Measurements from ENCODE around the gene EFHD1. TPM values are rescaled to one million over a fixed set of nuclear protein-coding genes. Genes with fewer than 3 reads are reported as not detected.

EFHD1 gene
- total RNA-seq, 1 donor from 2014 or later, result 15.7 TPM

DNA sequence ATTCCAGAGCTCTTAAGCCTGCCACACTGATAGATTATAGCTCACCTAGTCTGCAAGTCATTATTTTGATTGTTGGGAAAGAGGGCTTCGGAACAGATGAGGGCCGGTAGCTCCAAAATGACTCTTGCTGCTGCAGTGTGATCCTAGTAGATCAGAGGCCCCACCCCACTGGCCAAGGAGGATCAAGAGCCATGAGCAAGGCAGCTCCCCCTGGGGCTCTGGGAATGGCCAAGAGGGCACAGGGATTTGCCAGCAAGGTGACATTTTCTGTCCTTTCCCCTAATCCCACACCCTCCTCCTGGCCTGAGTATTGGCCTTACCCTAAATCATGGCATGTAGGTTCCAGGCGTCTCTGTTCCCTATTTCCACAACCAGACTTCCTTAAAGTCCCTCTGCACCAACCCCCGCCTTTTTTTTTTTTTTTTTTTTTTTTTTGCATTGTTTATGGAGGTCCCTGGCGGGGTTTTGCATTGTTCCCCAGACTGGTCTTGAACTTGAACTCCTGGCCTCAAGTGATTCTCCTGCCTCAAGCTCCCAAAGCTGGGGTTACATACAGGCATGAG is 46.4 kb upstream of the EFHD1 start:
- H3K27me3 ChIP-seq (ENCODE audit: insufficient read depth, low read length), result no peaks in the 10 kb centered on the region
- H3K4me2 ChIP-seq (ENCODE audit: low read length), result no peak overlapping the region
- H3K4me3 ChIP-seq (ENCODE audit: insufficient read depth, low read depth, low read length), result no peak overlapping the region
- H2AFZ ChIP-seq (ENCODE audit: low read depth, low read length), result no peak overlapping the region
- Mint-ChIP-seq H3K4me1 (ENCODE audit: low read depth, unreplicated experiment) (no peaks in the 10 kb centered on the region), H3K9me3 (ENCODE audit: unreplicated experiment) (no peaks in the 10 kb centered on the region), H3K27ac (ENCODE audit: unreplicated experiment) (no peak overlapping the region), H3K36me3 (ENCODE audit: low read depth, unreplicated experiment) (peaks cover 13% of the 10 kb centered on the region), H3K27me3 (ENCODE audit: low read depth, unreplicated experiment) (no peaks in the 10 kb centered on the region), H3K4me3 (ENCODE audit: unreplicated experiment) (no peak overlapping the region)
- H4K20me1 ChIP-seq (ENCODE audit: insufficient read depth, low read length), result no peaks in the 10 kb centered on the region
- H3K9ac ChIP-seq (ENCODE audit: low read length), result no peak overlapping the region
- no peak for TF ChIP-seq EZH2 (IDR thresholded peaks at IDR 0.05; ENCODE audit: insufficient read depth, low read length)
- peaks cover 3% of the 10 kb centered on the region for H3K4me1 ChIP-seq (ENCODE audit: insufficient read depth, low read length)
- H3K27ac ChIP-seq (ENCODE audit: low read depth, low read length), result no peak overlapping the region
- no peaks in the 10 kb centered on the region for H3K79me2 ChIP-seq (ENCODE audit: insufficient read depth, low read length)
- no peak for FAIRE-seq
- no peaks in the 10 kb centered on the region for H3K9me3 ChIP-seq (ENCODE audit: insufficient read depth, low read depth, low read length)
- no peak for DNase-seq (ENCODE audit: low read depth)
- H3K36me3 ChIP-seq (ENCODE audit: insufficient read depth, low read length), result peaks cover 2% of the 10 kb centered on the region

DNA sequence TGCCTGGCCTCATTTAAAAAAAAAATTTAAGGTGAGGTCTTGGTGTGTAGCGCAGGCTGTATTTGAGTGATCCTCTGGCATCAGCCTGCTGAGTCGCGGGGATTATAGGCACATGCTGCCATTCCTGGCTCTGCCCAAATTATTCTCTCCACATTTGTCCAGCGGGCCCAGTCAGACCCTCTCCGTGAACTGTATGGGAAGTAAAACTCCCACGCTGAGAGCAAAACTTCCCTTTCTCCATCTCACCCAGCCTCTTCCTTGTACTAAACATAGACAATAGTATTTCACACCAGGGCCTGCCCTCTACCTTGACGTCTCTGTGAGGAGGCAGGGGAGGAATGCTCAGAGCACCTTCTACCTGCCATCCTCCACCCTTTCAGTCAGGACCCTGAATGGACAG is 45.9 kb upstream of the EFHD1 start:
- Histone ChIP-seq H3K36me3 (ENCODE audit: insufficient read depth, low read length) (no peaks in the 10 kb centered on the region), H3K4me3 (ENCODE audit: insufficient read depth, low read depth, low read length) (no peak overlapping the region), H3K4me1 (ENCODE audit: insufficient read depth, low read length) (peaks cover 4% of the 10 kb centered on the region), H3K27me3 (ENCODE audit: insufficient read depth, low read length) (no peaks in the 10 kb centered on the region), H3K27ac (ENCODE audit: low read depth, low read length) (no peak overlapping the region), H3K9me3 (ENCODE audit: insufficient read depth, low read depth, low read length) (no peaks in the 10 kb centered on the region), H3K4me2 (ENCODE audit: low read length) (no peak overlapping the region), H4K20me1 (ENCODE audit: insufficient read depth, low read length) (no peaks in the 10 kb centered on the region), H2AFZ (ENCODE audit: low read depth, low read length) (no peak overlapping the region), H3K9ac (ENCODE audit: low read length) (no peak overlapping the region), H3K79me2 (ENCODE audit: insufficient read depth, low read length) (no peaks in the 10 kb centered on the region)
- H3K36me3 Mint-ChIP-seq (ENCODE audit: low read depth, unreplicated experiment), result peaks cover 10% of the 10 kb centered on the region
- no peak overlapping the region for H3K27ac Mint-ChIP-seq (ENCODE audit: unreplicated experiment)
- no peak for DNase-seq (ENCODE audit: low read depth)
- no peaks in the 10 kb centered on the region for H3K4me1 Mint-ChIP-seq (ENCODE audit: low read depth, unreplicated experiment)
- H3K4me3 Mint-ChIP-seq (ENCODE audit: unreplicated experiment), result no peak overlapping the region
- TF ChIP-seq, protein P1, sequence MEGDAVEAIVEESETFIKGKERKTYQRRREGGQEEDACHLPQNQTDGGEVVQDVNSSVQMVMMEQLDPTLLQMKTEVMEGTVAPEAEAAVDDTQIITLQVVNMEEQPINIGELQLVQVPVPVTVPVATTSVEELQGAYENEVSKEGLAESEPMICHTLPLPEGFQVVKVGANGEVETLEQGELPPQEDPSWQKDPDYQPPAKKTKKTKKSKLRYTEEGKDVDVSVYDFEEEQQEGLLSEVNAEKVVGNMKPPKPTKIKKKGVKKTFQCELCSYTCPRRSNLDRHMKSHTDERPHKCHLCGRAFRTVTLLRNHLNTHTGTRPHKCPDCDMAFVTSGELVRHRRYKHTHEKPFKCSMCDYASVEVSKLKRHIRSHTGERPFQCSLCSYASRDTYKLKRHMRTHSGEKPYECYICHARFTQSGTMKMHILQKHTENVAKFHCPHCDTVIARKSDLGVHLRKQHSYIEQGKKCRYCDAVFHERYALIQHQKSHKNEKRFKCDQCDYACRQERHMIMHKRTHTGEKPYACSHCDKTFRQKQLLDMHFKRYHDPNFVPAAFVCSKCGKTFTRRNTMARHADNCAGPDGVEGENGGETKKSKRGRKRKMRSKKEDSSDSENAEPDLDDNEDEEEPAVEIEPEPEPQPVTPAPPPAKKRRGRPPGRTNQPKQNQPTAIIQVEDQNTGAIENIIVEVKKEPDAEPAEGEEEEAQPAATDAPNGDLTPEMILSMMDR (IDR thresholded peaks at IDR 0.05; ENCODE audit: insufficient read depth, low read depth, low read length), result no peak
- no peak for TF ChIP-seq EZH2 (IDR thresholded peaks at IDR 0.05; ENCODE audit: insufficient read depth, low read length)
- FAIRE-seq, result no peak
- no peaks in the 10 kb centered on the region for H3K9me3 Mint-ChIP-seq (ENCODE audit: unreplicated experiment)
- no peaks in the 10 kb centered on the region for H3K27me3 Mint-ChIP-seq (ENCODE audit: low read depth, unreplicated experiment)

DNA sequence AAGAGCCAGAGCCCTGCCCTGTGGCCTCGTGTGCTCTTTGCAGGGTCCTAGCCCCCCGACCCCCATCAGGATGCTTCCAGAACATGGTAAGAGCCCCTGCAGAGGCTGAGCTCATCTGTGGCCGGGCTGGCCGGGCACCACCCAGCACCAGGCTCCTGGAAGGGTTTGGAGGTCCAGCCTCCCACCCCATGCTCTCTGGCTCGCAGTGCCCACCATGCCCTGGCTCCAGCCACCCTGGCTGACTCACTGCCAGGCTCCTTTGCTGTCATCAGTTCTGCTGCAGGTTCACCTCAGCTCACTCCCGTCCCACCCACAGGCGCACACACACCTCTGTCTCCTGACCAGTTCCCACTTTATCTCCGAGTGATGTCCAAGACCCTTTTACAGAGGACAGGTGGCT is 45.4 kb upstream of the EFHD1 start:
- no peak overlapping the region for H3K4me3 ChIP-seq (ENCODE audit: insufficient read depth, low read depth, low read length)
- Mint-ChIP-seq H3K27ac (ENCODE audit: unreplicated experiment) (no peak overlapping the region), H3K36me3 (ENCODE audit: low read depth, unreplicated experiment) (peaks cover 11% of the 10 kb centered on the region), H3K27me3 (ENCODE audit: low read depth, unreplicated experiment) (no peaks in the 10 kb centered on the region), H3K9me3 (ENCODE audit: unreplicated experiment) (no peaks in the 10 kb centered on the region), H3K4me1 (ENCODE audit: low read depth, unreplicated experiment) (peaks cover 4% of the 10 kb centered on the region), H3K4me3 (ENCODE audit: unreplicated experiment) (no peak overlapping the region)
- H3K4me1 ChIP-seq (ENCODE audit: insufficient read depth, low read length), result peaks cover 8% of the 10 kb centered on the region
- no peak overlapping the region for H3K27ac ChIP-seq (ENCODE audit: low read depth, low read length)
- DNase-seq (ENCODE audit: low read depth) (no peak), FAIRE-seq (no peak)
- H3K9ac ChIP-seq (ENCODE audit: low read length), result no peak overlapping the region
- H3K4me2 ChIP-seq (ENCODE audit: low read length), result no peak overlapping the region
- no peaks in the 10 kb centered on the region for H4K20me1 ChIP-seq (ENCODE audit: insufficient read depth, low read length)
- H3K79me2 ChIP-seq (ENCODE audit: insufficient read depth, low read length), result no peaks in the 10 kb centered on the region
- no peaks in the 10 kb centered on the region for H3K9me3 ChIP-seq (ENCODE audit: insufficient read depth, low read depth, low read length)
- no peak for TF ChIP-seq EZH2 (IDR thresholded peaks at IDR 0.05; ENCODE audit: insufficient read depth, low read length)
- TF ChIP-seq, protein P1 (IDR thresholded peaks at IDR 0.05; ENCODE audit: insufficient read depth, low read depth, low read length), result no peak
- no peaks in the 10 kb centered on the region for H3K27me3 ChIP-seq (ENCODE audit: insufficient read depth, low read length)
- H2AFZ ChIP-seq (ENCODE audit: low read depth, low read length), result no peak overlapping the region
- H3K36me3 ChIP-seq (ENCODE audit: insufficient read depth, low read length), result no peaks in the 10 kb centered on the region

Measured in astrocyte (in vitro differentiated cells and primary cell).